CD4-positive, alpha-beta T cell treated with Interleukin-6 at 100 ng/mL for 8 hours (primary cell): ENCODE measurements around the gene HDAC4.

Experiments
- DNase-seq: peaks from one replicate; pipeline ENCODE4 v3.0.0-alpha.2; 2020; ENCODE audit warnings: mixed read lengths, low spot score

Gene HDAC4

DNA sequence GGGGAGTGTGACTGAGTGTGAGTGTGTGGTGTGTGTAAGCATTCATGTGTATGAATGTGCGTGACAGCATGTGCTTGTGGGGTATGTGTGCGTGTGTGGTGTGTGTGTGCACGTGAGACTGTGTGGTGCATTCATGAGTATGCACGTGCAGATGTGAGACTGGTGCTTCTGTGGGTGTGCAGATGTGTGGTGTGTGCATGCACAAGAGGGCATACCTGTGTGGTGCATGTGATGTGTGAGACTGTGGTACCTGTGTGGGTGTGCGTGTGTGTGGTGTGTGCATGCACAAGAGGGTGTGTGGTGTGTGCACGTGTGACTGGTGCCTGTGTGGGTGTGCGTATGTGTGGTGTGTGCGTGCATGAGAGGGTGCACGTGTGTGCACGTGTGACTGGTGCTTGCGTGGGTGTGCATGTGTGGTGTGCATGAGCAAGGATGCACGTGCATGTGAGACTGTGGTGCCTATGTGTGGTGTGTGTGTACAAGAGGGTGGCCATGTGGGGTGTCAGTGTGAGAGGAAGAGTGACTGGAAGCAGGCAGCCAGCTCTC is 339.6 kb downstream of the HDAC4 start:
- DNase-seq = no peak

DNA sequence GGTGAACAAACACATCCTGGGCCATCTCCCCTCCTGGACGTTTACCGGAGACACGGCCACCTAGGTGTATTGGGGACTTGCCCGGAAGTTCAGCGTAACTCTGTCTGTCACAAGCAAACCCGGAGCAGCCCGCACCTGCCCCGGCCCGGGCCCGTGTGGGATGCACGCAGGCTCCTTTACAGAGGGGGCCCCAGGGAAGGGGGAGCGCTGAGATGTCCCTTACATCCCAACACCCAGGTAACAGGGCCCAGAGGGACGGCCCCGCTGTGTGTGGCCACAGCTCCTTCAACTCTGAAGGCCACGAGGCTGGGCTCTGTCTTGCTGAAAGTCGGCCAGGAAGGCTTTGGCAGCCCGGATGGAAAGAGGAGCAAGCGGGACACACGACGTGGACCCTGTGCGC is 340.1 kb downstream of the HDAC4 start:
- DNase-seq = no peak

DNA sequence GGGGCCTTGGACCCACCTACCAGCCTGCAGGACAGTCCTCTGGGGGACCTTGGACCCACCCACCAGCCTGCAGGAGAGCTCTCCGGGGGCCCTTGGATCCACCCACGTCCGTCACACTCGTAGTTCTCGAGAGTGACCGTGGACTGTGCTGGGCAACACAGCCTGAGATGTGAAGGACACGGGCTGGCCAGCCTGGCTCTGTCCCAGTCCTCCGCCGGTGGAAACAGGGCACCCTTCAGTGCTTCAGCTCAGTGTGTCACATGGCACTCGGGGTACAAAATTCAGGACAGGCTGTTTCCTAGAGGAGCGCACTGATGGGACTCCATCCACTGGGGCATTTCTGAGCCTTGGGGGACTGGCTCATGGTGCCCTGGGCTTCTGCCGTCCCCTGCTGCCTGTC is 341.0 kb downstream of the HDAC4 start:
- DNase-seq = no peak

DNA sequence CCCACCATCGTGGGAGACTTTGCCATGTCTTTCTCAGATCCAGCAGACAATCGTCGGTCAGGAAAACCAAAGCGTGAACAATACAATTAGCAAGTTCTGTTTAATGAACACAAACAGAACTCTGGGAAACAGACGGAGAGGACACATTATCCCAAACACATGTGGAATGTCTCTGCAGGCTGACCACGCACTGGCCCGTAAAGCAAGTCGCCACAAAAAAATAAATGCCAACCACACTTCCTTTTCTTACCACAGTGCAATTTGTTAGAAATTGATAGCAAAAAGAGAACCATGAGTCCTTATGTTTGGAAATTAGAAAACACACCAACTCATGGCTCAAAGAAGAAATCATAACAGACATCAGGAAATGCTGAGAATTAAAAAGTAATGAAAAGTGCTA is 342.1 kb downstream of the HDAC4 start:
- no peak for DNase-seq

DNA sequence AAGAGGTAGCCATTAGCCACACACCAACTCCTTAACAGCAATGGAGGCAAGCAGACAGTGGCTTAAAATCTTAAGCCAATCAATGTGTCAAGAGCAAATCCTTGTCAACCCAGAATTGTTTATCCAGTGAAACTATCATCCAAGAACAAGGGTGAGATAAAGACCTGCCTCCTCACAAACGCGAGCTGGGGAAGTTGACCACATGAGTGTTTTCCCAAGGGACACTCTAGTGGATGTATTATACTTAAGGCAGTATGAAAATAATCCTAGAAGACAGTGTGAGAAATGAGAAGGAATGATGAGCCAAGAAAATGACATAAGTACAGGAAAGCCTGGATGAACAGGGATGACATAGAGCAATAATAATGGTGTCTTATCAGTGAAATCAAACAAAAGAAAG is 343.3 kb downstream of the HDAC4 start:
- DNase-seq = no peak

DNA sequence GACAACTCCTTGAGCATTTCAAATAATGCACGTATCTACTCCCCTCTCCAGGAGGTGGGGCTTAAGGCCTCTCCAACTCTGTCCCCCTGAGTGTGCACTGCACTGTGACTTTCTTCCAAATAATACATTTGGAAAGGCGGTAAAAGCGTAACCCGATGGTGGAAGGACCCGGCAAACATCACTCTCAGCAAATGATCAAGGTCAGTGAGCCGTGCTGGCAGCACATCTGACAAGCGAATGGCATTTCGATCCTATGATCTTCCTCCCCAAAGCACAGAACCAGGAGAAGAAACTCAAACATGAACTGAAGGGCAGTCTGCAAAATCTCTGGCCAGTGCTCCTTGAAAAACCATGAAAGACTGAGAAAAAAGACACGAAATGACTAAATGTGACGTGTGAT is 344.2 kb downstream of the HDAC4 start:
- DNase-seq = no peak

DNA sequence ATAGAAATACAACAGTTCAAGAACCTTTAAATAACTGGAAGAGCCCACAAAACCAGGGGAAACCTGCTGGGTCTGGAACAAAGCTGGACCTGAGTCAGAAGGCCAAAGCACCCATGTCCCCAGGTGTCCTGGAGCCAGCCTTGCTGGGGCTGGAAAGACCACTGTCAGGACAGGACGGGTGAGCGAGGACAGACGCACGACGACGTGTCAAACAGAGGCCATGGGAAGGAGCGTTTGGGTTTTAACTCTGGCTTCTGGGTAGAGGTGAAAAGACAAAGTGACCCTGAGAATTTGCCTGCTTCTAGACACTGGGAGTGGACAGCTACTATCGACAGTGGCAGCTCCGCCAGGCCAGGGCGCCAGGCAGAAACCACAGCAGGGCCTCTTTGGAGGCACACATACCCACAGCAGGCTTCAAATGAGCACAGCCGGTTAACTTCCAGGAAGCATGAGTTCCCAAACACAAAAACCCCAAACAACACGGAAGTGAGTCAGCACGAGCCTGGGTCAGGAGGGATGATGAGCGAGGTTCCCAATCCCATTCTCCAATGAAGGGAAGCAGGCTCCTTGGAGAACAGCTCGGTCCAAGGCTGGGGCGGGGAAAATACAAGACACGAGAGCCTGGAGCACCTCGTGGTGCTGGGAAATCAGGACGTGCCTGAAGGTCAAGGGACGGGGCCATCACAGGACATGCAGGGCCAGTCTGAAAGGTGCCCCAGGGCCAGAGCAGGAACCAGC is 344.9 kb downstream of the HDAC4 start:
- no peak for DNase-seq

DNA sequence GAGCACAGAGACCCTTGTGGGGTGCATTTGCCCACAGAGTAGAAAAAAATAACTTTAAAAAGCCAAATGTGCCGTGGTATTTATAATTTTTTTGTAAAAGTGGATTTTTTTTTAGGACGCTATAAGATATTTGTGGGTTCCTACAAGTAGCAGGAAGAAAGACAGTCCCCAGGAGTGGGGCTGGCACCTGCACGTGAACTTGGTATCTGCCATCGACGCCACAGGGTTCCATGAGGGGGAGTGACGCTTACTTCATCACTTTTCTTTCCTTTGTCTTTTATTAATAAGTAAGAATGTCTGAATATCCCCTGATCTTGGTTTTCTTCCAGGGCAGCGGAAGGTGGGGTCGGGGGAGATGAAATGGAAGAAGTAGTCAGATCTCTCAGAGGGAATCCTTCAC is 345.9 kb downstream of the HDAC4 start:
- no peak for DNase-seq

DNA sequence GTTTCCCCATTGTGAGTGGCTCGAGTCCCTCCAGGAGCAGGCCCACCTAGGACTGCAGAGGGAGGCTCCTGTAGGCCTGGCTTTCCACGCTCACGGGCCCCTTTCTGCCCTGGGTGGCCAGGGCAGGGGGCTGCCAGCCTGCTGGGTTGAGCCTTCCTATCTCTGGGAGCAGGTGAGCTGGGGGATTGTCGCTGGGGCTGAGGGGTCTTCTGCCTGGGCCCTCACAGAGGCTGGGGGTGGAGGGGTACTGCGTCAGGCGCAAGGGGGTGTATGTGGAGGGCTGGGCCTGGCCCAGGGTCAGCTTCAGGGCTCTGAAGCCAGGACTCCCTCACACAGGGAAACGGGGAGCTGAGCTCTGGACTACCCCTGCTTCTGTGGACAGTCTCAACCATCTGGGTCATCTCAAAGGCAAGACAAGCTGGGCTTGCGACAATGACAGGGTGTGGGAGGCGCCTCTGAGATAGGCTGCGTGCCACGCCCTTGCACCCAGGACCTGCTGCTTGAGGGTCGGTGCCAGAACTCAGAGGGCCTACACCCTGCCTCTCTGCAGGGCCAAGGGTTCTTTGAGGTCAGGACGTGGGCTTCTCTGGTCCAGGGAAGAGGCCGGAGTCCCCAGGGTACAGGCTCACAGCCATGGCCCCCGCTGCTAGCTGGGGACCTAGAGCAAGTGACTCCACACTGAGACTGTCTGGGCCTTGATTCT is 346.9 kb downstream of the HDAC4 start:
- DNase-seq = no peak

DNA sequence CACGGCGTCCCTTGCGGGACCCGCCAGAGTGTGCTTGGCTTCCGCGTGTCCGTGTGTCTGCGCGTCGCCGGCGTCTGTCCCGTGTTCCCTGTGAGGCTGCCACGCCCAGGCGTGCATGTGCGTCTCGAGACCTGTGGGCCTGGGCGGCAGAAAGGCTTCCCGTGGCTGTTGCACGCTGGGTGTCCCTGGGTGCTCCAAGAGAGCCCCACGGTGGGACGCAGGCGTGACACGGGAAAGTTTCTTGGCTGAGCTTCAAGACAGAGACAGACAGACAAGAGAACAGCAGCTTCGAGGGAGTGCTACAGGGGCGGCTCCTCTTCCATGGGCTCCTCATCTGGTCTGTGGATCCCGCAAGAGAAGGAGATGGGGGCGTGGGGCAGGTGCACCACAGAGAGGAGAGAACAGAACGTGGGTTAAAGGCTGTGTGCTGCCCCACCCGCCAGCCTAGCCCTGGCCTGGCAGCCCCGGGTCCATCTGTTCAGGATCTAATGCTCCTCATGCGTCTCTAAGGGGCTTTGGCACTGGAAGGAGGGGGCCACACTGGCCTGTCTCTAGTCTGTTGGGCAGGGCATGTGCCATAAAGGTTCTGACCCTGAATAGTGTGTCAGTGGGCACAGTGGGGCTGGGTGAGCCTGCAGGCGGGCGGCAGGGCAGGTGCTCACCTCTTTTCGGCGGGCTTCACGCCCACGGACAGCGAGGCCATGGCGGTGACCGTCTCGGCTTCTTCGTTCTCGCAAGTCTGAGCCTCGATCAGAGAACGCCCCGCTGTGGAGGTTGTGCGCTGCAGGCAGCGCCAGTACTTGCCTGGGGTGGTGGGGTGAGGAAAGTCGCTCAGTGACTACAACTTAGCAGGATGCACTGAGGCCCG is 347.8 kb downstream of the HDAC4 start:
- DNase-seq = no peak

DNA sequence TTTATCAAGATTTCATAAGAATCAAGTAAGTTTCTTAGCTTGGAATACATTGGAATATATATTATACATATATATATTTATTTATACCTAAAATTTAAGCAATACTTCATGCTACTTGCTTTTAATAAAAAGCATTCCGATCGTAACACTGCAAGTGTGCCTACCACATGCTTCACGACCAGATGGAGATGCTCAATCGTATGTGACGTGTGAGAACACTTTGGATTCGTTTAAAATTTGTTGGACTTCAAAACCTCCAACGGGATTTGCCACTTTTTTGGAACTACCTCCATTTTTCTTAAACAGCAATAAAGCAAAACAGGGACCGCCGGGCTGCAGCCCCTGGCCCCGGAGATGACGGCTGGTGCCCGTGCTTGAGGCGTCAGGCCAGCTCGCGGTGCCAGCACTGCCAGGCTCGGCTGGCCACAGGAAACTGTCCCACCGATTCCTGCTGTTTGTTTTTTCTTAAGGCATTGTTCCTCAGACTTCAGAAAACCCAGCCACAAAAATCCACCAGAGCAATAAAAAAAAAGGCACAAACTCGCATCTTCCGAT is 348.9 kb downstream of the HDAC4 start:
- no peak for DNase-seq

DNA sequence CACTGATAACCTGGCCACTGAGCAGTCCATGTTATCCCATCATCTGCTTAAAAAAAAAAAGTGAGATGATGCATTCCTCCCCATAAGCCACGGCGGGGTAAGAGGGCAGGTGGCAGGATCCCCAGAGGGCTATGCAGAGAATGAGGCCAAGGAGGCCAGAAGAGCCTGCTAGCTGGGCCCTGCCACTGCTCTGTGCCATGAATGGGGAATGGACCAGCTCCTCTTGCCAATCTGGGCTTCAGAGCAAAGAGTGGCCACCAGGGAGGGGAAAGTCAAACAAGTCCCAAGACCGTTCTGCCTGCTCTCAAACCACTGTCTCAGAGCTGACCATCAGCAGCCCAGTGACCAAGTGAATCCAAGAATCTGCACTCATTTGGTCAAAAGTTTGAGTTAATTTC is 350.6 kb downstream of the HDAC4 start:
- no peak for DNase-seq

DNA sequence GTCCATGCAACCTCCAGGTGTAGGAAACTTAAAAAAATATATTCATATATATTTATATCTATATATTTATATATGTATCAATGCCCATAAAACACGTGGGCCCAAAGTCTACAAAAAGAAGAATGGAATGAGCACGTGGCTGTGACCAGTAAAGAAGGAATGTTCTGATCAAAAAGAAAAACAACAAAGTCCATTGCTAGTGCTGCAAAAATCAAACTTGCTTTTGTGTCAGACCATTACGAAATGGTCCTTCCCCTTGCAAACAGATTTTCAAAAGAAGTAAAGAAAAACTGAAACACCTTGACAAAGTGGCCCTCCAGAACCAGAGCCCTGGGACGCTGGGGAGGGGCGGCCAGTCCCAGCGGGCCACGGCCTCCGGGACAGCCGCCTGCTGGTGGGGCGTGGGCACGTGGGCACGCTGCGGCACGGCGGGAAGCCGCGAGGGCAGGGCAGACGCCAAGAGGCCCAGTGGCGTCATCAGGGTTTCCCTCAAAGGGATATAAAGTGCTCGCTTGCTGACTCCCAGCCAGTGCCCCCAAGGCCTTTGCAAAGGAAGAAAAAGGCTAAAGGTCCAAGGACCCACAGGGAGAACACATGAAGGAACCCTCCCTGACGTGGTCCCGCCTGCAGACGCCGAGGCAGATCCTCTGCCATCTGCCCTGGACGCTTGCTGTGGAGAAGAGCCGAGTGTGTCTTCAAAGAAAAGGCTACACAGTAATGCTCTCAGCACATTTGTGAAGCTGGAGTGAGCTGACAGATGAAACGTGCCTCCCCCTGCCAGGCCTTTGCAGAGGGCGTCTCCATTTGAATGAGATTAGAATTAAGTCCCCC is 351.2 kb downstream of the HDAC4 start:
- DNase-seq = no peak

DNA sequence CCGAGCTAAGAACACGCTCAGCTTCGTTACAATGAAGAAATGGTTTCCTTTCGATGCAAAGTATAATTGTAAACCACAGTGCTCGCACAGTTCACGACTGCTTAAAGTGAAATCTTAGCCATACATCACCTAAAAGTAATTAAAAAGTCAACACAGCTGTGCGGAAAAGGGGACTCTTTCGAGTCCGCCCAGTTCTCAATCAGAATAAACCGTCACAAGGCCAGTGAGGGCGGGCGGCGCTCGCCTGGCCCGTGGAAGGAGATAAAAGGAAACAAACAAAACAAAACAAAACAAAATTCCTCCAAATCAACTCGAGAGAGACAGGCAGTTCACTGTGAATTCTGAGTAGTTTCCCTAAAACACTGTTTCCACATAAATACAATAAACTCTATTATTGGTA is 352.1 kb downstream of the HDAC4 start:
- DNase-seq = no peak

DNA sequence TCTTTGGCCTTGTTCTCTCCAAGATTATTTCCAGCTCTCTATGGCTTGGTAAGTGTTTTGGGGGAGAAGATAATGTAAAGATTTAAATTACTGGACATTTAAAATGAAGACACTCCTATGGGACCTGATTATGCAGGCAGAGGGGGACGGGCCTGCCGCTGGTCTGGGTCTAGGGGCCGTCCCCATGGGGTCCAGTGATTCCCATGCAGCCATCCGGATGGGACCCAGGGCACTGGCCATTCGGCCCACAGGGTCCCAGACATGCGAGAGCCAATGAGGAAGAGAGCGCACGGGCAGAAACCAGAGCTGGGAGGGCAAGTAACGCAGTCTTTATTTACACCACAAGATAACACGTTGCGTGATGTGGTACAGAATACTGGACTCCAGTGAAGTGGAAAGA is 353.0 kb downstream of the HDAC4 start:
- DNase-seq = no peak

DNA sequence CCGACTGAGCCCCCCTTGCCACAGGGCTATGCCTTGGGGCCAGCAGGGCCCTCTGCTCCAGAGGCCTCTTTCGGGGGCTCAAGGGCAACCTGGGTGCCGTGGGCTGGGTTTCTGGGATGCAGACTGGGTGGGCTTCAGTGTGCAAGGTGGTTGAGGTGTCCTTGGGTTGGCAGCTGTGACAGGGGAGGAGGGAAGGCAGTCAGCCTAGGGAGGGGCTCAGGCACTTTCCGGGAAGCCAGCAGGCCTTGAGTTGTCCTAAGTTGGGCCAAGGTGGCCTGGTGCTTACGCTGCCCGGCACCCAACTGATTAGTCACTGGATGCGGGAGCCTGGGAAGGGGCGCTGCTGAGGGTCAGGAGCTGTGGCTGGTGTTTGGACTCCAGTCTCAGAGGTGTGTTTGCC is 353.4 kb downstream of the HDAC4 start:
- DNase-seq = no peak

DNA sequence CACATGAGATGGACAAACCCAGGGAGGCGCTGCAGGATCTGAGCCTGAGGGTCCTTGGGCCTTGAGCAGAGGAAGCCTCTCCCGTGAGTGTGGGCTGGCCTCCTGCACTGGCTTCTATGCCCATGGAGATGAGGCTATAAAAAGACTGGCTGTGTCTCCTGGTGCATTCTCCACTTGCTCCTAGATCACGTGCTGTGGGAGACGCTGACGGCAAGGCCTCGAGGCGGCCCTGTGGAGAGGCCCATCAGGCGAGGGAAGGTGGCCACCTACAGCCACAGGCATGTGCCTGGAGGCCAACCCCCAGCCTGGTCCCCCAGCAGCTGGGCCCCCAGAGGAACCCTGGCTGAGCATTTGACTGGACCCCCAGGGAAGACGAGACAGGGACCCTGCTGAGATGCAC is 354.0 kb downstream of the HDAC4 start:
- DNase-seq = no peak

DNA sequence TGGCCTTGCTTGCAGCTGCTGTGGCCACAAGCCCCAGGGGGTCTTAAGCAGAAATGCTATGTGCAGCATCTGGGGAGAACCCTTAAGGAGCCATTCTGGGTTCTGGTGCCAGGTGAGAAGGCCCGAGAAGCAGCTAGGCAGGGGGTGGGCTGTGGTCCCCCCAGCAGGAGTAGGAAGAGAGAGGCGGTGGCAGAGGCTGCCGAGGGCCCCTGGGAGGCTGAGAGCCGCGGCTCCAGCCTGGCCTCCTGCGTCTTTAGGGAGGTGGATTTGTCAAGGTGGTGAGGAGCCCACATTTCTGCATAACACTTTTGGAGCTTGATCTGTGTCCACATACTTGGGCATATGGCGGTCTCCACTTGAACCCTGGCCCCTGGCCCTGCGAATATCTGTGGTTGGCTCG is 356.5 kb downstream of the HDAC4 start:
- no peak for DNase-seq

DNA sequence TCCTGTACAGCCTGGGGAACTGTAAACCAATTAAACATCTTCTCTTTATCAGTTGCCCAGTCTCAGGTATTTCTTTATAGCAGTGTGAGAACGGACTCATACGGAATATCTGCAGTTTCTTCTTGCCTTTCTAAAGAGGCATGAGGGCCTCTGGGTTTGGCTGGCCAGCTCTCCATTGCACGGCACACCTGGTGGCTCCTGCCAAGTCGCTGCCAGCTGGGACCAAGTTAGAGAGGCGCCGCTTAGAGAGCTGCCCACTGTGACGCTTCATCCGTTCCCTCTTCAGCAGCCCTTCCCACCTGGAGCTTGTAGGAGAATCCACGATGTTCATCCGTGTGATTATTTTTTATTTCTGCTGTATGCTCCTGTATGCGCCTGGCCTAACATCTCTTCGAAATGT is 357.5 kb downstream of the HDAC4 start:
- DNase-seq = no peak

DNA sequence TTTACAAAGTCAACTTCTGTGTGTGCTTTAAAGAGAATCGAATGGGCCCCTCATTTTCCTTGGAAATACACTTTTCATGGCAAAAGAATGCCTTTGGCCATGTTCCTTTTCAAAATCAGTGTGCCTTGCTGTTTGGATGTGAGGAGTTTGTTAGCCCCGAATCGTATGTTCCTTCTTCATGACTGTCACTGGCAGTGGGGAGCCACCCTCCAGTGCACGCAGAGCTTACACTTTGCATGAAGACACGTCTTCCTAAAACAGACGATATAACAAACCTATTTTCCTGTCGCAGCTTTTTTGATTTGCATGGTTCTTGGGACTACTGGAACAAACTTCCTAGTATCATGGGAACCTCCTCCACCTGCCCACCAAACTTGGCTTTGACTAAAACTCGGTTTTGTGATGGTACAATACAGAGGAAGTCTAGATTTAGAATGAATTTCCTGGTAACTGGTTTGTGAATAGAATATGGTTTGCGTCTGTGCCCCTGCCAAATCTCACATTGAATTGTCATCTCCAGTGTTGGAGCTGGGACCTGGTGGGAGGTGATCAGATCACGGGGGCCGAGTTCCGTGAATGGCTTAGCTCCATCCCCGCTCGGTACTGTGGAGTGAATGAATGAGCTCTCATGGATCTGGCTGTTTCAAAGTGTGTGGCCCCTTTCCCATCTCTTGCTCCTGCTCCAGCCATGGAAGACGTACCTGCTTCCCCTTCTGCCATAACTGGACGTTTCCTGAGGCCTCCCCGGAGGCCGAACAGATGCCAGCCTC is 358.1 kb downstream of the HDAC4 start:
- DNase-seq = no peak

DNA sequence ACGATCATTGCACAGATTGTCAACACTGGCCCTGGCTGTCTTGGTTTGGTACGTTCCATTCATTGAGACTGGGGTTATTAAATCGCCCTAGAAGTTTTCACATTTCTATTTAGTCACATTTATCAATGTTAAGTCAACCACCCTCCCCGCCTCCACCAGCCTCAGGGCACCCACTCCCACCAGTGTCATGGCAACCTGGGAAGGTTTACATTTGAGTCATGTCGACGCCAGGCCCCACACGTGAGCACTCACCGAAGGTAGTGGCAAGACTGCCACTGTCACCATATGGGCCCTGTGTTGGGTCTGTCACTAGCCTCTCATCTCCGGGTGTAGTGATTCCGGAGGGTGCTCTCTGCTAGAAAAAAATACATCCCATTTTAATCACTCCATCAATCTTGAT is 358.8 kb downstream of the HDAC4 start:
- DNase-seq = no peak
